Peyer's patch (tissue), 4 donors: Measurements from ENCODE around the gene EIF3L.

Source experiments
- POLR2A ChIP-seq, 2 donors: fragments of 450-650 bp; IDR thresholded peaks; one replicate each; pipeline ENCODE4 v1.5.1; 2017; ENCODE audit warnings: antibody characterized with exemption in 2 of 2, mild to moderate bottlenecking in 2 of 2, moderate library complexity in 2 of 2
- TF ChIP-seq, protein P1 (sequence below), 6 experiments: fragments of 450-650 bp in 4 of 6; fragments of 200-600 bp in 2 of 6; sonication (generic) in 1 of 6; IDR thresholded peaks; one replicate each; pipeline ENCODE4 v1.5.1; 2017 to 2019; ENCODE audit warnings: antibody characterized with exemption in 6 of 6, mild to moderate bottlenecking in 3 of 6, moderate library complexity in 1 of 6

- no peak for TF ChIP-seq POLR2A (IDR thresholded peaks at IDR 0.05)
- TF ChIP-seq, protein P1, sequence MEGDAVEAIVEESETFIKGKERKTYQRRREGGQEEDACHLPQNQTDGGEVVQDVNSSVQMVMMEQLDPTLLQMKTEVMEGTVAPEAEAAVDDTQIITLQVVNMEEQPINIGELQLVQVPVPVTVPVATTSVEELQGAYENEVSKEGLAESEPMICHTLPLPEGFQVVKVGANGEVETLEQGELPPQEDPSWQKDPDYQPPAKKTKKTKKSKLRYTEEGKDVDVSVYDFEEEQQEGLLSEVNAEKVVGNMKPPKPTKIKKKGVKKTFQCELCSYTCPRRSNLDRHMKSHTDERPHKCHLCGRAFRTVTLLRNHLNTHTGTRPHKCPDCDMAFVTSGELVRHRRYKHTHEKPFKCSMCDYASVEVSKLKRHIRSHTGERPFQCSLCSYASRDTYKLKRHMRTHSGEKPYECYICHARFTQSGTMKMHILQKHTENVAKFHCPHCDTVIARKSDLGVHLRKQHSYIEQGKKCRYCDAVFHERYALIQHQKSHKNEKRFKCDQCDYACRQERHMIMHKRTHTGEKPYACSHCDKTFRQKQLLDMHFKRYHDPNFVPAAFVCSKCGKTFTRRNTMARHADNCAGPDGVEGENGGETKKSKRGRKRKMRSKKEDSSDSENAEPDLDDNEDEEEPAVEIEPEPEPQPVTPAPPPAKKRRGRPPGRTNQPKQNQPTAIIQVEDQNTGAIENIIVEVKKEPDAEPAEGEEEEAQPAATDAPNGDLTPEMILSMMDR (IDR thresholded peaks at IDR 0.05): no peak
Observed at GRCh38 chr22:37884420-37884819, 35.2 kb downstream of the EIF3L start.
